Ishikawa (cell line): Measurements from ENCODE around the gene PSRC1.

Source experiments
- EGR1 ChIP-seq: IDR thresholded peaks from 2 replicates; pipeline ENCODE4 v1.6.1; 2012
- EP300 ChIP-seq: IDR thresholded peaks from 2 replicates; pipeline ENCODE4 v1.6.1; 2012; ENCODE audit warnings: borderline replicate concordance
- TAF1 ChIP-seq: IDR thresholded peaks from 2 replicates; pipeline ENCODE4 v1.6.1; 2012; ENCODE audit warnings: low read depth, mild to moderate bottlenecking
- TEAD4 ChIP-seq: IDR thresholded peaks from 2 replicates; pipeline ENCODE4 v1.6.1; 2012

DNA sequence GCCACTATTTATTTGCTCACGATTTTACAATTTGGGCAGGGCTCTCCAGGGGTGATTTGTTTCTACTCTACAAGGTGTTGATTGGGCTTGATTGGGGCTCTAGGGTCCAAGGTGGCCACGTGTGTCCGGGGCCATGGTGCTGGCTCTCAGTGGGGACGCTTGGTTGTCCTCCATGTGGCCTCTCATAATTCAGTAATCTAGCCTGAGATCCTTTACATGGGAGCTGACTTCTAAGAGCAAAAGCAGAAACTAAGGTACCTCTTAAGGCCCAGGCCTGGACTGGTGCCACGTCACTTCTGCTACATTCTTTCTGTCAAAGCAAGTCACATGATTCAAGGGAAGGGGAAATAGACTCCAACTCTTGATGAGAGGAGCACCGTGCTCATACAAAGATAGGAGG lies 8.1 kb upstream of the PSRC1 start:
- TF ChIP-seq TEAD4, result no peak
- no peak for TF ChIP-seq EP300
- TF ChIP-seq TAF1, result no peak
- TF ChIP-seq EGR1, result no peak
